PC-9 (cell line): Measurements from ENCODE around the gene CDH22. TPM values are rescaled to one million over a fixed set of nuclear protein-coding genes. Genes with fewer than 3 reads are reported as not detected.

Experiments used
- BruUV-seq: library from RNA; stranded (reverse); fragments of 400-500 nt; replicated peaks from 2 replicates; lab custom pipeline; 2021; lab: Mats Ljungman, UMichigan
- CTCF ChIA-PET: fragments of 300-600 bp; sonication (Branson Sonifier 250); formaldehyde crosslinking; loops from one replicate; lab custom pipeline; 2022; ENCODE audit warnings: antibody characterized with exemption; lab: Charles Lee
- POLR2A ChIA-PET: fragments of 300-600 bp; sonication (Branson Sonifier 250); formaldehyde crosslinking; loops from one replicate; lab custom pipeline; 2022; ENCODE audit warnings: antibody characterized with exemption; ENCODE audit not compliant: unreplicated experiment; lab: Charles Lee
- DNase-seq, 2 experiments: peaks; one replicate each; pipeline versions ENCODE4 v3.0.0 to v3.0.0-alpha.2; 2015 to 2022; ENCODE audit warnings: mixed read lengths in 1 of 2
- H2AFZ ChIP-seq: fragments of 200-600 bp; sonication (generic); 2 replicates; pipeline ENCODE4 v1.8.1; 2017; ENCODE audit warnings: antibody characterized with exemption
- H3F3A ChIP-seq: fragments of 200-600 bp; sonication (generic); 2 replicates; pipeline ENCODE4 v1.8.1; 2017; ENCODE audit warnings: antibody characterized with exemption, mild to moderate bottlenecking, low read depth; ENCODE audit not compliant: insufficient read depth
- H3K27ac ChIP-seq: fragments of 200-600 bp; sonication (generic); 2 replicates; pipeline ENCODE4 v1.6.1; 2016; ENCODE audit warnings: mixed run types
- H3K27me3 ChIP-seq: fragments of 200-600 bp; sonication (generic); 2 replicates; pipeline ENCODE4 v1.6.1; 2016; ENCODE audit warnings: low read depth, mixed run types; ENCODE audit not compliant: insufficient read depth
- H3K36me3 ChIP-seq: fragments of 200-600 bp; sonication (generic); 2 replicates; pipeline ENCODE4 v1.6.1; 2016; ENCODE audit warnings: low read depth, mixed run types
- H3K4me1 ChIP-seq: fragments of 200-600 bp; sonication (generic); replicated peaks from 2 replicates; pipeline ENCODE4 v1.6.1; 2016; ENCODE audit warnings: mixed run types; ENCODE audit not compliant: insufficient read depth
- H3K4me2 ChIP-seq: fragments of 200-600 bp; sonication (generic); 2 replicates; pipeline ENCODE4 v1.6.1; 2017; ENCODE audit warnings: mixed run types
- H3K4me3 ChIP-seq: fragments of 200-600 bp; sonication (generic); 2 replicates; pipeline ENCODE4 v1.6.1; 2016; ENCODE audit warnings: mixed run types
- H3K79me2 ChIP-seq: fragments of 200-600 bp; sonication (generic); 2 replicates; pipeline ENCODE4 v1.6.1; 2017; ENCODE audit warnings: low read depth, mixed run types
- H3K9me2 ChIP-seq: fragments of 200-600 bp; sonication (generic); 2 replicates; pipeline ENCODE4 v1.8.1; 2017; ENCODE audit warnings: mild to moderate bottlenecking; ENCODE audit not compliant: insufficient read depth
- H3K9me3 ChIP-seq: fragments of 200-600 bp; sonication (generic); 2 replicates; pipeline ENCODE4 v1.8.1; 2016; ENCODE audit warnings: low read depth; ENCODE audit not compliant: insufficient read depth
- H4K20me1 ChIP-seq: fragments of 200-600 bp; sonication (generic); 2 replicates; pipeline ENCODE4 v1.8.1; 2017; ENCODE audit not compliant: insufficient read depth
- CTCF ChIP-seq: fragments of 200-600 bp; sonication (generic); conservative IDR thresholded peaks from 2 replicates; pipeline ENCODE4 v1.6.1; 2017; ENCODE audit warnings: mixed run types, antibody characterized with exemption, mild to moderate bottlenecking, moderate library complexity
- EZH2 ChIP-seq: fragments of 200-600 bp; sonication (generic); IDR thresholded peaks from 2 replicates; pipeline ENCODE4 v1.8.0; 2017; ENCODE audit warnings: antibody characterized with exemption, low read depth
- intact Hi-C: fragments of 100-400 bp; cut with micrococcal nuclease; formaldehyde crosslinking; loops from one replicate; pipeline ENCODE4 v1.10.0; 2022; ENCODE audit not compliant: unreplicated experiment
- total RNA-seq: library from RNA; stranded (reverse); gene quantifications from 2 replicates; pipeline ENCODE4 v1.2.3, GENCODE V29; 2021

Gene CDH22
- total RNA-seq, 1 experiment from 2014 or later, result not detected

GRCh38 chr20:46210672-46211330 is 97.5 kb downstream of the CDH22 start:
- H3K27ac ChIP-seq, result no peak overlapping the region
- H2AFZ ChIP-seq, result no peak overlapping the region
- DNase-seq, result no peak
- no peaks in the 10 kb centered on the region for H3K79me2 ChIP-seq
- H3K4me2 ChIP-seq, result no peak overlapping the region
- H3K4me3 ChIP-seq, result no peak overlapping the region
- BruUV-seq, result no TSS peak
- H3K4me1 ChIP-seq, result peaks cover 22% of the 10 kb centered on the region; the same call in 1 of the 2 replicates
- peaks cover 30% of the 10 kb centered on the region for H3K27me3 ChIP-seq
- H3F3A ChIP-seq, result no peaks in the 10 kb centered on the region
- ChIA-PET CTCF (no interaction called here), POLR2A (no interaction called here)
- intact Hi-C loops, result no loop called here
- no peaks in the 10 kb centered on the region for H3K36me3 ChIP-seq
- H4K20me1 ChIP-seq, result no peaks in the 10 kb centered on the region
- no peaks in the 10 kb centered on the region for H3K9me2 ChIP-seq
- H3K9me3 ChIP-seq, result no peaks in the 10 kb centered on the region
- TF ChIP-seq CTCF (no peak), EZH2 (no peak)

- Histone ChIP-seq H3K9me2 (no peaks in the 10 kb centered on the region), H3K4me3 (no peak overlapping the region), H3K9me3 (no peaks in the 10 kb centered on the region), H2AFZ (no peak overlapping the region), H4K20me1 (no peaks in the 10 kb centered on the region), H3K27ac (no peak overlapping the region), H3F3A (no peaks in the 10 kb centered on the region), H3K36me3 (no peaks in the 10 kb centered on the region), H3K4me2 (no peak overlapping the region), H3K27me3 (peaks cover 31% of the 10 kb centered on the region), H3K4me1 (peaks cover 18% of the 10 kb centered on the region; the same call in 1 of the 2 replicates), H3K79me2 (no peaks in the 10 kb centered on the region)
- ChIA-PET CTCF (no interaction called here), POLR2A (no interaction called here)
- DNase-seq, result no peak
- no peak for TF ChIP-seq CTCF
- TF ChIP-seq EZH2, result no peak
- intact Hi-C loops, result no loop called here
- BruUV-seq, result no TSS peak
These were observed 98.2 kb downstream of the CDH22 start for GRCh38 chr20:46209930-46210671.

- DNase-seq, result no peak
- POLR2A ChIA-PET, result no interaction called here
- H3K9me2 ChIP-seq, result no peaks in the 10 kb centered on the region
- BruUV-seq, result no TSS peak
- H3K4me3 ChIP-seq, result no peak overlapping the region
- no peak for TF ChIP-seq CTCF
- TF ChIP-seq EZH2, result no peak
- no peak overlapping the region for H3K4me2 ChIP-seq
- H3K4me1 ChIP-seq, result peaks cover 18% of the 10 kb centered on the region; the same call in 1 of the 2 replicates
- no peak overlapping the region for H2AFZ ChIP-seq
- no peaks in the 10 kb centered on the region for H3K79me2 ChIP-seq
- intact Hi-C loops, result no loop called here
- H3K36me3 ChIP-seq, result no peaks in the 10 kb centered on the region
- no peaks in the 10 kb centered on the region for H4K20me1 ChIP-seq
- no peak overlapping the region for H3K27ac ChIP-seq
- no peaks in the 10 kb centered on the region for H3F3A ChIP-seq
- CTCF ChIA-PET, result no interaction called here
- H3K9me3 ChIP-seq, result no peaks in the 10 kb centered on the region
- H3K27me3 ChIP-seq, result peaks cover 46% of the 10 kb centered on the region
These were observed 100.5 kb downstream of the CDH22 start for GRCh38 chr20:46207793-46208192.
